Activated CD8-positive, alpha-beta T cell treated with anti-CD3 and anti-CD28 coated beads, Interleukin-2, amount 10 ng/mL, durations not matched to agents 7 days and 5 days (primary cell): ENCODE results near the gene TMEM132A. TPM values are rescaled to one million over a fixed set of nuclear protein-coding genes. Genes with fewer than 3 reads are reported as not detected.

Source experiments
- ATAC-seq: fragments of 150-1000 bp; cut with Tn5 transposase; one replicate; pipeline ENCODE4 v1.10.0; 2021; ENCODE audit warnings: moderate library complexity
- CTCF ChIA-PET: fragments of 350-600 bp; sonication (Branson Sonifier 250); formaldehyde crosslinking; loops from one replicate; lab custom pipeline; 2021; ENCODE audit warnings: antibody characterized with exemption; lab: Charles Lee
- POLR2A ChIA-PET: fragments of 350-600 bp; sonication (Branson Sonifier 250); formaldehyde crosslinking; loops from one replicate; lab custom pipeline; 2021; ENCODE audit warnings: antibody characterized with exemption; lab: Charles Lee
- DNase-seq: peaks from one replicate; pipeline ENCODE4 v3.0.0-alpha.2; 2020
- H3K27ac Mint-ChIP-seq: one replicate; pipeline ENCODE4 v1.8.0; 2021; ENCODE audit warnings: mild to moderate bottlenecking, mixed read lengths
- H3K27me3 Mint-ChIP-seq: one replicate; pipeline ENCODE4 v1.8.0; 2021; ENCODE audit warnings: low read depth, mixed read lengths
- H3K36me3 Mint-ChIP-seq: one replicate; pipeline ENCODE4 v1.8.0; 2021; ENCODE audit warnings: low read depth, mixed read lengths
- H3K4me1 Mint-ChIP-seq: one replicate; pipeline ENCODE4 v1.8.0; 2021; ENCODE audit warnings: low read depth, mixed read lengths
- H3K4me3 Mint-ChIP-seq: one replicate; pipeline ENCODE4 v1.8.0; 2021; ENCODE audit warnings: mild to moderate bottlenecking, mixed read lengths
- H3K9me3 Mint-ChIP-seq: one replicate; pipeline ENCODE4 v1.8.0; 2022; ENCODE audit warnings: mixed read lengths; ENCODE audit not compliant: insufficient read depth
- total RNA-seq, 2 experiments: library from RNA; stranded (reverse); gene quantifications; one replicate each; pipeline ENCODE4 v1.2.3, GENCODE V29; 2021

Gene TMEM132A
- total RNA-seq, 2 experiments from 2014 or later = 0.37 to 0.47 TPM

GRCh38 chr11:60891103-60891741, 33.0 kb upstream of the TMEM132A start:
- ChIA-PET POLR2A (interaction anchor here (1.2 kb wide), 1 partner anchor 14 kb away, joined by 5 read pairs; no protein-coding TSS in a partner anchor), CTCF (interaction anchor here (0.6 to 12.9 kb wide), 5 partner anchors 7 to 107 kb away, joined by 3 to 610 read pairs (median 61); partner anchors contain the start of genes CCDC86 and ZP1)
- DNase-seq (no peak), ATAC-seq (no peak)
- no peak overlapping the region for H3K27ac Mint-ChIP-seq
- H3K27me3 Mint-ChIP-seq = no peaks in the 10 kb centered on the region
- peaks cover 42% of the 10 kb centered on the region for H3K36me3 Mint-ChIP-seq
- peaks cover 6% of the 10 kb centered on the region for H3K4me1 Mint-ChIP-seq
- no peaks in the 10 kb centered on the region for H3K9me3 Mint-ChIP-seq
- no peak overlapping the region for H3K4me3 Mint-ChIP-seq

- Mint-ChIP-seq H3K36me3 (peaks cover 65% of the 10 kb centered on the region), H3K9me3 (no peaks in the 10 kb centered on the region), H3K4me3 (no peak overlapping the region), H3K27ac (no peak overlapping the region), H3K4me1 (no peaks in the 10 kb centered on the region), H3K27me3 (no peaks in the 10 kb centered on the region)
- ChIA-PET POLR2A (no interaction called here), CTCF (interaction anchor here (0.6 to 9.2 kb wide), 5 partner anchors 6 to 1758 kb away, joined by 3 to 187 read pairs (median 5); no protein-coding TSS in a partner anchor)
- ATAC-seq = no peak
- no peak for DNase-seq
Measured at GRCh38 chr11:60895687-60896086, 28.6 kb upstream of the TMEM132A start.

- peaks cover 71% of the 10 kb centered on the region for H3K36me3 Mint-ChIP-seq
- no peak overlapping the region for H3K4me3 Mint-ChIP-seq
- no peak overlapping the region for H3K27ac Mint-ChIP-seq
- ATAC-seq (no peak), DNase-seq (no peak)
- H3K4me1 Mint-ChIP-seq = peaks cover 2% of the 10 kb centered on the region
- no peaks in the 10 kb centered on the region for H3K9me3 Mint-ChIP-seq
- no peaks in the 10 kb centered on the region for H3K27me3 Mint-ChIP-seq
- POLR2A ChIA-PET = no interaction called here
- CTCF ChIA-PET = interaction anchor here (2.9 to 9.2 kb wide), 3 partner anchors 8 to 63 kb away, joined by 27 to 187 read pairs (median 61); partner anchors contain the start of gene TMEM109
Measured at GRCh38 chr11:60897496-60897895, 26.8 kb upstream of the TMEM132A start.

- Mint-ChIP-seq H3K4me1 (peaks cover 19% of the 10 kb centered on the region), H3K36me3 (peaks cover 79% of the 10 kb centered on the region), H3K9me3 (no peaks in the 10 kb centered on the region), H3K27ac (no peak overlapping the region), H3K4me3 (no peak overlapping the region), H3K27me3 (no peaks in the 10 kb centered on the region)
- POLR2A ChIA-PET = interaction anchor here (0.8 kb wide), 1 partner anchor 29 kb away, joined by 3 read pairs; no protein-coding TSS in a partner anchor
- peak; percentile 73 for ATAC-seq
- DNase-seq = peak; percentile 50
- CTCF ChIA-PET = interaction anchor here (0.6 to 9.2 kb wide), 29 partner anchors 8 to 288 kb away, joined by 3 to 187 read pairs (median 4); partner anchors contain the start of genes CCDC86 and TMEM109
Measured at GRCh38 chr11:60899046-60899936, 25.0 kb upstream of the TMEM132A start.

GRCh38 chr11:60899977-60900376, 24.3 kb upstream of the TMEM132A start:
- Mint-ChIP-seq H3K4me1 (peaks cover 23% of the 10 kb centered on the region), H3K27ac (no peak overlapping the region), H3K27me3 (no peaks in the 10 kb centered on the region), H3K36me3 (peaks cover 78% of the 10 kb centered on the region), H3K9me3 (no peaks in the 10 kb centered on the region), H3K4me3 (no peak overlapping the region)
- no peak for ATAC-seq
- ChIA-PET POLR2A (interaction anchor here (0.8 kb wide), 1 partner anchor 29 kb away, joined by 3 read pairs; no protein-coding TSS in a partner anchor), CTCF (interaction anchor here (0.6 to 9.2 kb wide), 27 partner anchors 8 to 258 kb away, joined by 3 to 187 read pairs (median 5); partner anchors contain the start of genes CCDC86 and TMEM109)
- no peak for DNase-seq

GRCh38 chr11:60900673-60901404, 23.4 kb upstream of the TMEM132A start:
- DNase-seq = no peak
- no peaks in the 10 kb centered on the region for H3K27me3 Mint-ChIP-seq
- no peaks in the 10 kb centered on the region for H3K9me3 Mint-ChIP-seq
- H3K4me3 Mint-ChIP-seq = no peak overlapping the region
- CTCF ChIA-PET = interaction anchor here (0.7 to 9.2 kb wide), 15 partner anchors 12 to 485 kb away, joined by 3 to 187 read pairs (median 9); partner anchors contain the start of gene TMEM109
- POLR2A ChIA-PET = no interaction called here
- no peak overlapping the region for H3K27ac Mint-ChIP-seq
- no peak for ATAC-seq
- peaks cover 29% of the 10 kb centered on the region for H3K4me1 Mint-ChIP-seq
- H3K36me3 Mint-ChIP-seq = peaks cover 75% of the 10 kb centered on the region

- H3K36me3 Mint-ChIP-seq = peaks cover 60% of the 10 kb centered on the region
- POLR2A ChIA-PET = interaction anchor here (1.2 kb wide), 1 partner anchor 13 kb away, joined by 3 read pairs; no protein-coding TSS in a partner anchor
- DNase-seq = no peak
- H3K27me3 Mint-ChIP-seq = no peaks in the 10 kb centered on the region
- H3K9me3 Mint-ChIP-seq = no peaks in the 10 kb centered on the region
- H3K4me1 Mint-ChIP-seq = peaks cover 40% of the 10 kb centered on the region
- H3K27ac Mint-ChIP-seq = peak overlapping the region; percentile 50
- CTCF ChIA-PET = interaction anchor here (1.0 to 9.2 kb wide), 5 partner anchors 10 to 136 kb away, joined by 3 to 187 read pairs (median 7); no protein-coding TSS in a partner anchor
- no peak overlapping the region for H3K4me3 Mint-ChIP-seq
- ATAC-seq = no peak
Measured at GRCh38 chr11:60902625-60903024, 21.6 kb upstream of the TMEM132A start.

- Mint-ChIP-seq H3K27ac (peak overlapping the region; percentile 89), H3K36me3 (peaks cover 37% of the 10 kb centered on the region), H3K4me1 (peaks cover 42% of the 10 kb centered on the region), H3K4me3 (peak overlapping the region; percentile 80), H3K27me3 (peaks cover 7% of the 10 kb centered on the region), H3K9me3 (no peaks in the 10 kb centered on the region)
- ATAC-seq (no peak), DNase-seq (no peak)
- POLR2A ChIA-PET = interaction anchor here (1.2 to 2.8 kb wide), 3 partner anchors 10 to 74 kb away, joined by 4 to 23 read pairs (median 5); partner anchors contain the start of gene TMEM109
- CTCF ChIA-PET = interaction anchor here (0.9 to 5.0 kb wide), 11 partner anchors 10 to 431 kb away, joined by 3 to 35 read pairs (median 5); partner anchors contain the start of gene CD6
Measured at GRCh38 chr11:60905047-60905446, 19.2 kb upstream of the TMEM132A start.

GRCh38 chr11:60905551-60906113, 18.6 kb upstream of the TMEM132A start:
- no peak for DNase-seq
- Mint-ChIP-seq H3K27ac (peak overlapping the region; percentile 89), H3K4me1 (peaks cover 43% of the 10 kb centered on the region), H3K36me3 (peaks cover 31% of the 10 kb centered on the region), H3K4me3 (peak overlapping the region; percentile 80), H3K27me3 (peaks cover 7% of the 10 kb centered on the region), H3K9me3 (no peaks in the 10 kb centered on the region)
- ATAC-seq = no peak
- ChIA-PET CTCF (interaction anchor here (0.9 to 5.0 kb wide), 9 partner anchors 10 to 430 kb away, joined by 3 to 35 read pairs (median 5); partner anchors contain the start of gene CD6), POLR2A (interaction anchor here (0.6 to 2.8 kb wide), 5 partner anchors 9 to 75 kb away, joined by 3 to 23 read pairs (median 4); partner anchors contain the start of gene TMEM109)
